Osteoblast (primary cell): ENCODE measurements around the gene KDELR3. TPM values are rescaled to one million over a fixed set of nuclear protein-coding genes. Genes with fewer than 3 reads are reported as not detected.

Source experiments
- DNase-seq: peaks from one replicate; pipeline ENCODE4 v3.0.0; 2011; ENCODE audit warnings: low spot score, mixed read lengths; ENCODE audit not compliant: insufficient read length; ENCODE audit errors: missing footprints
- H2AFZ ChIP-seq: 2 replicates; pipeline ENCODE4 v1.6.0; 2011; ENCODE audit warnings: mild to moderate bottlenecking, low read length
- H3K27ac ChIP-seq: 2 replicates; pipeline ENCODE4 v1.5.1; 2011; ENCODE audit warnings: mild to moderate bottlenecking, low read depth, low read length, moderate library complexity
- H3K27me3 ChIP-seq: 2 replicates; pipeline ENCODE4 v1.6.0; 2012; ENCODE audit warnings: mild to moderate bottlenecking, control low read depth, inconsistent platforms, low read length, moderate library complexity; ENCODE audit not compliant: insufficient read depth
- H3K36me3 ChIP-seq: 2 replicates; pipeline ENCODE4 v1.5.1; 2011; ENCODE audit warnings: mild to moderate bottlenecking, low read length, control low read depth, moderate library complexity; ENCODE audit not compliant: insufficient read depth
- H3K4me1 ChIP-seq: 2 replicates; pipeline ENCODE4 v1.5.1; 2011; ENCODE audit warnings: mild to moderate bottlenecking, low read length, control low read depth, moderate library complexity; ENCODE audit not compliant: insufficient read depth
- H3K4me2 ChIP-seq: 2 replicates; pipeline ENCODE4 v1.6.0; 2011; ENCODE audit warnings: mild to moderate bottlenecking, low read length; ENCODE audit not compliant: insufficient read depth
- H3K4me3 ChIP-seq: fragments of 200-600 bp; sonication (generic); 3 replicates; pipeline ENCODE4 v1.5.1; 2012; ENCODE audit warnings: mild to moderate bottlenecking, low read length, inconsistent platforms; ENCODE audit not compliant: insufficient read depth
- H3K79me2 ChIP-seq: 2 replicates; pipeline ENCODE4 v1.6.0; 2012; ENCODE audit warnings: mild to moderate bottlenecking, low read length, control low read depth, inconsistent platforms; ENCODE audit not compliant: insufficient read depth
- H3K9me3 ChIP-seq: 2 replicates; pipeline ENCODE4 v1.5.1; 2011; ENCODE audit warnings: low read depth, low read length, control low read depth
- H4K20me1 ChIP-seq: 2 replicates; pipeline ENCODE4 v1.6.0; 2012; ENCODE audit warnings: mild to moderate bottlenecking, low read length, control low read depth; ENCODE audit not compliant: insufficient read depth
- CTCF ChIP-seq: IDR thresholded peaks from 2 replicates; pipeline ENCODE4 v1.5.1; 2011; ENCODE audit warnings: mild to moderate bottlenecking, low read depth, low read length, moderate library complexity; ENCODE audit errors: extremely low read depth
- total RNA-seq: library from RNA; depleted of rRNA; stranded (reverse); fragments of >200 nt; gene quantifications from 2 replicates; pipeline ENCODE4 v1.2.3, GENCODE V29; 2012

KDELR3 gene
- total RNA-seq, 1 donor: 142 TPM

GRCh38 chr22:38481162-38481870 lies 13.4 kb downstream of the KDELR3 start:
- no peak for DNase-seq
- no peak for TF ChIP-seq CTCF
- Histone ChIP-seq H3K79me2 (peaks cover 4% of the 10 kb centered on the region), H3K4me3 (no peak overlapping the region), H3K27me3 (no peaks in the 10 kb centered on the region), H3K27ac (peak overlapping the region; percentile 21), H4K20me1 (peaks cover 13% of the 10 kb centered on the region), H2AFZ (no peak overlapping the region), H3K36me3 (peaks cover 78% of the 10 kb centered on the region), H3K4me2 (no peak overlapping the region), H3K4me1 (no peaks in the 10 kb centered on the region), H3K9me3 (no peaks in the 10 kb centered on the region)

GRCh38 chr22:38481871-38482332 lies 14.0 kb downstream of the KDELR3 start:
- H3K27ac ChIP-seq: peak overlapping the region; percentile 21
- no peak overlapping the region for H3K4me2 ChIP-seq
- no peaks in the 10 kb centered on the region for H3K4me1 ChIP-seq
- peaks cover 83% of the 10 kb centered on the region for H3K36me3 ChIP-seq
- DNase-seq: no peak
- peaks cover 13% of the 10 kb centered on the region for H4K20me1 ChIP-seq
- peaks cover 4% of the 10 kb centered on the region for H3K79me2 ChIP-seq
- no peak overlapping the region for H3K4me3 ChIP-seq
- no peaks in the 10 kb centered on the region for H3K27me3 ChIP-seq
- TF ChIP-seq CTCF: no peak
- H2AFZ ChIP-seq: no peak overlapping the region
- H3K9me3 ChIP-seq: no peaks in the 10 kb centered on the region

- Histone ChIP-seq H3K36me3 (peaks cover 86% of the 10 kb centered on the region), H3K4me1 (no peaks in the 10 kb centered on the region), H4K20me1 (peaks cover 17% of the 10 kb centered on the region), H3K27me3 (no peaks in the 10 kb centered on the region), H3K27ac (no peak overlapping the region), H3K79me2 (peaks cover 7% of the 10 kb centered on the region), H3K9me3 (no peaks in the 10 kb centered on the region), H2AFZ (no peak overlapping the region), H3K4me3 (no peak overlapping the region), H3K4me2 (no peak overlapping the region)
- no peak for TF ChIP-seq CTCF
- DNase-seq: no peak
Measured at GRCh38 chr22:38482662-38483308, 14.9 kb downstream of the KDELR3 start.

- H3K4me1 ChIP-seq: no peaks in the 10 kb centered on the region
Measured at GRCh38 chr22:38484244-38484643, 16.3 kb downstream of the KDELR3 start.

More at GRCh38 chr22:38484244-38484643, 16.3 kb downstream of the KDELR3 start:
- Histone ChIP-seq H3K27ac (no peak overlapping the region), H3K27me3 (no peaks in the 10 kb centered on the region), H4K20me1 (peaks cover 19% of the 10 kb centered on the region), H3K4me3 (no peak overlapping the region), H3K79me2 (peaks cover 18% of the 10 kb centered on the region), H3K36me3 (peaks cover 92% of the 10 kb centered on the region), H2AFZ (no peak overlapping the region), H3K4me2 (no peak overlapping the region), H3K9me3 (no peaks in the 10 kb centered on the region)
- TF ChIP-seq CTCF: no peak
- no peak for DNase-seq
